WTC11 (cell line): ENCODE measurements around the gene RXRA. TPM values are rescaled to one million over a fixed set of nuclear protein-coding genes. Genes with fewer than 3 reads are reported as not detected.

Experiments used
- ATAC-seq: fragments of 200-7000 bp; cut with Tn5 transposase; 2 replicates; pipeline ENCODE4 v1.10.0; 2021; ENCODE audit warnings: mild to moderate bottlenecking, moderate library complexity
- CTCF ChIA-PET: fragments of 300-600 bp; sonication (Branson Sonifier 250); formaldehyde crosslinking; loops from one replicate; lab custom pipeline; 2021; ENCODE audit warnings: antibody characterized with exemption; lab: Charles Lee
- POLR2A ChIA-PET: fragments of 350-600 bp; sonication (Branson Sonifier 250); formaldehyde crosslinking; loops from one replicate; lab custom pipeline; 2021; ENCODE audit warnings: antibody characterized with exemption; lab: Charles Lee
- DNase-seq: peaks from one replicate; pipeline ENCODE4 v3.0.0; 2021; ENCODE audit warnings: low spot score
- H3K27ac Mint-ChIP-seq: 2 replicates; pipeline ENCODE4 v1.8.0; 2021; ENCODE audit warnings: mixed read lengths
- H3K27me3 Mint-ChIP-seq: 2 replicates; pipeline ENCODE4 v1.8.0; 2021; ENCODE audit warnings: low read depth, mild to moderate bottlenecking, moderate library complexity, mixed read lengths
- H3K36me3 Mint-ChIP-seq: 2 replicates; pipeline ENCODE4 v1.8.0; 2021; ENCODE audit warnings: mixed read lengths
- H3K4me1 Mint-ChIP-seq: 2 replicates; pipeline ENCODE4 v1.8.0; 2022; ENCODE audit warnings: mixed read lengths
- H3K4me3 Mint-ChIP-seq: 2 replicates; pipeline ENCODE4 v1.8.0; 2021; ENCODE audit warnings: mild to moderate bottlenecking, moderate library complexity, mixed read lengths
- H3K9me3 Mint-ChIP-seq: 2 replicates; pipeline ENCODE4 v1.8.0; 2021; ENCODE audit warnings: mixed read lengths
- ATF1 ChIP-seq: sonication (generic); formaldehyde crosslinking; IDR thresholded peaks from 2 replicates; pipeline ENCODE4 v1.8.1; 2023; ENCODE audit warnings: mild to moderate bottlenecking, moderate library complexity, missing genetic modification reagents
- CBFB ChIP-seq: sonication (generic); formaldehyde crosslinking; IDR thresholded peaks from 2 replicates; pipeline ENCODE4 v1.8.1; 2022; ENCODE audit warnings: mild to moderate bottlenecking, low read depth, missing genetic modification reagents
- ELF4 ChIP-seq: sonication (generic); formaldehyde crosslinking; IDR thresholded peaks from 2 replicates; pipeline ENCODE4 v1.8.1; 2022; ENCODE audit warnings: low read depth, mild to moderate bottlenecking, moderate library complexity, missing genetic modification reagents
- EMX1 ChIP-seq: fragments of 250-450 bp; sonication (Bioruptor Pico); IDR thresholded peaks from 2 replicates; pipeline ENCODE4 v1.8.0; 2021; ENCODE audit warnings: mild to moderate bottlenecking
- ESRRA ChIP-seq: sonication (generic); formaldehyde crosslinking; IDR thresholded peaks from 2 replicates; pipeline ENCODE4 v1.8.1; 2022; ENCODE audit warnings: mild to moderate bottlenecking, missing genetic modification reagents, borderline replicate concordance
- NR2C2 ChIP-seq: sonication (generic); formaldehyde crosslinking; IDR thresholded peaks from 2 replicates; pipeline ENCODE4 v1.8.0; 2022; ENCODE audit warnings: mild to moderate bottlenecking, missing genetic modification reagents
- PRRX2 ChIP-seq: fragments of 250-450 bp; sonication (Bioruptor Pico); IDR thresholded peaks from 2 replicates; pipeline ENCODE4 v1.8.0; 2021; ENCODE audit warnings: mild to moderate bottlenecking
- RELA ChIP-seq: sonication (generic); formaldehyde crosslinking; IDR thresholded peaks from 2 replicates; pipeline ENCODE4 v1.8.1; 2022; ENCODE audit warnings: missing genetic modification reagents, mild to moderate bottlenecking, borderline replicate concordance
- SMAD3 ChIP-seq: sonication (generic); formaldehyde crosslinking; IDR thresholded peaks from 2 replicates; pipeline ENCODE4 v1.8.0; 2022; ENCODE audit warnings: missing genetic modification reagents, mild to moderate bottlenecking, borderline replicate concordance
- TCF7 ChIP-seq: sonication (generic); formaldehyde crosslinking; IDR thresholded peaks from 2 replicates; pipeline ENCODE4 v1.8.0; 2022; ENCODE audit warnings: mild to moderate bottlenecking, low read depth, missing genetic modification reagents, moderate library complexity
- ZNF219 ChIP-seq: sonication (generic); formaldehyde crosslinking; IDR thresholded peaks from 2 replicates; pipeline ENCODE4 v1.8.0; 2023; ENCODE audit warnings: missing genetic modification reagents, mild to moderate bottlenecking, borderline replicate concordance
- ZNF232 ChIP-seq: sonication (generic); formaldehyde crosslinking; IDR thresholded peaks from 2 replicates; pipeline ENCODE4 v1.8.0; 2022; ENCODE audit warnings: mild to moderate bottlenecking, missing genetic modification reagents
- total RNA-seq: library from RNA; stranded (reverse); gene quantifications from 3 replicates; pipeline ENCODE4 v1.2.3, GENCODE V29; 2021
- TF ChIP-seq, protein P1 (sequence below): sonication (generic); formaldehyde crosslinking; IDR thresholded peaks from 2 replicates; pipeline ENCODE4 v1.8.1; 2023; ENCODE audit warnings: mild to moderate bottlenecking, moderate library complexity, missing genetic modification reagents
- TF ChIP-seq, protein P2 (sequence below): fragments of 250-450 bp; sonication (Bioruptor Pico); conservative IDR thresholded peaks from 2 replicates; pipeline ENCODE4 v1.9.0; 2021; ENCODE audit warnings: mild to moderate bottlenecking
- TF ChIP-seq, protein P3 (sequence below): sonication (generic); formaldehyde crosslinking; IDR thresholded peaks from 2 replicates; pipeline ENCODE4 v1.8.0; 2022; ENCODE audit warnings: missing genetic modification reagents
- TF ChIP-seq, protein P4 (sequence below): sonication (generic); formaldehyde crosslinking; IDR thresholded peaks from 2 replicates; pipeline ENCODE4 v1.8.1; 2023; ENCODE audit warnings: mild to moderate bottlenecking, missing genetic modification reagents, moderate library complexity
- TF ChIP-seq, protein P5 (sequence below): sonication (generic); formaldehyde crosslinking; IDR thresholded peaks from 2 replicates; pipeline ENCODE4 v1.8.1; 2023; ENCODE audit warnings: mild to moderate bottlenecking, missing genetic modification reagents

The RXRA gene
- total RNA-seq, 1 experiment from 2014 or later = 27.5 TPM

DNA sequence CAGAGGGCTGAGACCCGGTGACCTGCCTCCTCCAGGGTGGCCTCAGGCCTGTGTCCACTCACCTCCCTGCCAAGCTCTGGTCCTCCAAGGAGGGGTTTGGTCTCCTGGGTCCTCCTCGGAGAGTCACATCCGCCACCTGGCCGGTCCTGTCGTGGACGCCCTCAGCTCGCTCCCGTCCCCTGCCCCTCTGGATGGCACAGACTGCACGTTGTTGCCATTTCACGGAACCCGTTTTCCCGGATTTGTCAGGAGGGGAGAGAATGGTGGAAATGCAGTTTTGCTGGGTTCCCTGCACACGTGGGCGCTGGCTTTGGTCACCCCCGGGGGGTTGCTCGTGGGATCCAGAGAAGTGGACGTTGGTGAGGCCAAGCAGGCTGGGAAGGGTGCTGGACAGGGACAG lies 62.7 kb downstream of the RXRA start:
- H3K4me3 Mint-ChIP-seq = no peak overlapping the region
- no peaks in the 10 kb centered on the region for H3K27me3 Mint-ChIP-seq
- H3K27ac Mint-ChIP-seq = peak overlapping the region; percentile 49; the same call in 1 of the 2 replicates
- no peaks in the 10 kb centered on the region for H3K4me1 Mint-ChIP-seq
- no peaks in the 10 kb centered on the region for H3K36me3 Mint-ChIP-seq
- ChIA-PET CTCF (interaction anchor here (1.5 kb wide), 1 partner anchor 214 kb away, joined by 3 read pairs; no protein-coding TSS in a partner anchor), POLR2A (no interaction called here)
- DNase-seq = no peak
- TF ChIP-seq ESRRA (CRISPR knock-in tag) (no peak), ZNF232 (CRISPR knock-in tag) (no peak), PRRX2 (CRISPR knock-in tag) (no peak), EMX1 (no peak), ZNF219 (CRISPR knock-in tag) (no peak), CBFB (CRISPR knock-in tag) (no peak), SMAD3 (CRISPR knock-in tag) (no peak), NR2C2 (no peak), ELF4 (CRISPR knock-in tag) (no peak), ATF1 (CRISPR knock-in tag) (no peak), RELA (CRISPR knock-in tag) (no peak), TCF7 (CRISPR knock-in tag) (no peak)
- TF ChIP-seq, protein P1, sequence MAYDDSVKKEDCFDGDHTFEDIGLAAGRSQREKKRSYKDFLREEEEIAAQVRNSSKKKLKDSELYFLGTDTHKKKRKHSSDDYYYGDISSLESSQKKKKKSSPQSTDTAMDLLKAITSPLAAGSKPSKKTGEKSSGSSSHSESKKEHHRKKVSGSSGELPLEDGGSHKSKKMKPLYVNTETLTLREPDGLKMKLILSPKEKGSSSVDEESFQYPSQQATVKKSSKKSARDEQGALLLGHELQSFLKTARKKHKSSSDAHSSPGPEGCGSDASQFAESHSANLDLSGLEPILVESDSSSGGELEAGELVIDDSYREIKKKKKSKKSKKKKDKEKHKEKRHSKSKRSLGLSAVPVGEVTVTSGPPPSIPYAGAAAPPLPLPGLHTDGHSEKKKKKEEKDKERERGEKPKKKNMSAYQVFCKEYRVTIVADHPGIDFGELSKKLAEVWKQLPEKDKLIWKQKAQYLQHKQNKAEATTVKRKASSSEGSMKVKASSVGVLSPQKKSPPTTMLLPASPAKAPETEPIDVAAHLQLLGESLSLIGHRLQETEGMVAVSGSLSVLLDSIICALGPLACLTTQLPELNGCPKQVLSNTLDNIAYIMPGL (CRISPR knock-in tag) = no peak
- TF ChIP-seq, protein P2, sequence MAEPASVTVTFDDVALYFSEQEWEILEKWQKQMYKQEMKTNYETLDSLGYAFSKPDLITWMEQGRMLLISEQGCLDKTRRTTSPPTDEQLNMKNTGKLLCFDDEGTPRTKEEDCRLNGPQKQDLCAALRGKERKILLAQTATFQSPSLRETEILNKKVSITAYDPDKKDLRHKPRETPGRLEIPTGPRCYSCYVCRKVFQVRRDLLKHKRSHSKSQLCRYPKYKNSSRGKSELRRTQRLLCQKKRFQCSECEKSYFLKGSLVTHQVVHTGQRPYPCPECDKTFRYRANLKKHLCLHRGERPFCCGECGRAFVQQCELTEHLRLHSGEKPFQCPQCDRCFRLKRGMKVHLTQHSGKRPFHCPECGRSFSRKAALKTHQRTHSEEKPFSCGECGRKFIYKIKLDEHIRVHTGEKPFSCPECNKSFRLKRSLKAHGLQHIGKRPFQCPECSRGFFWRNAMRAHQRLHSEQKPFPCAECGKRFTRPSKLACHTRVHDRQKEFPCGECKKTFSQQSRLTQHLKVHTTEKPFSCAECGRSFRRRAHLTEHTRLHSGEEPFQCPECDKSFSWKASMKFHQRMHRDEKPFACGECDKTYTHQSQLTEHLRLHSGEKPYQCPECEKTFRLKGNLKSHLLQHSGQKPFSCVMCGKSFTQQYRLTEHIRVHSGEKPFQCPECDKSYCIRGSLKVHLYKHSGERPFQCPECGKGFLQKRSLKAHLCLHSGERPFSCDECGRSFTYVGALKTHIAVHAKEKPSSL (CRISPR knock-in tag) = no peak
- TF ChIP-seq, protein P3, sequence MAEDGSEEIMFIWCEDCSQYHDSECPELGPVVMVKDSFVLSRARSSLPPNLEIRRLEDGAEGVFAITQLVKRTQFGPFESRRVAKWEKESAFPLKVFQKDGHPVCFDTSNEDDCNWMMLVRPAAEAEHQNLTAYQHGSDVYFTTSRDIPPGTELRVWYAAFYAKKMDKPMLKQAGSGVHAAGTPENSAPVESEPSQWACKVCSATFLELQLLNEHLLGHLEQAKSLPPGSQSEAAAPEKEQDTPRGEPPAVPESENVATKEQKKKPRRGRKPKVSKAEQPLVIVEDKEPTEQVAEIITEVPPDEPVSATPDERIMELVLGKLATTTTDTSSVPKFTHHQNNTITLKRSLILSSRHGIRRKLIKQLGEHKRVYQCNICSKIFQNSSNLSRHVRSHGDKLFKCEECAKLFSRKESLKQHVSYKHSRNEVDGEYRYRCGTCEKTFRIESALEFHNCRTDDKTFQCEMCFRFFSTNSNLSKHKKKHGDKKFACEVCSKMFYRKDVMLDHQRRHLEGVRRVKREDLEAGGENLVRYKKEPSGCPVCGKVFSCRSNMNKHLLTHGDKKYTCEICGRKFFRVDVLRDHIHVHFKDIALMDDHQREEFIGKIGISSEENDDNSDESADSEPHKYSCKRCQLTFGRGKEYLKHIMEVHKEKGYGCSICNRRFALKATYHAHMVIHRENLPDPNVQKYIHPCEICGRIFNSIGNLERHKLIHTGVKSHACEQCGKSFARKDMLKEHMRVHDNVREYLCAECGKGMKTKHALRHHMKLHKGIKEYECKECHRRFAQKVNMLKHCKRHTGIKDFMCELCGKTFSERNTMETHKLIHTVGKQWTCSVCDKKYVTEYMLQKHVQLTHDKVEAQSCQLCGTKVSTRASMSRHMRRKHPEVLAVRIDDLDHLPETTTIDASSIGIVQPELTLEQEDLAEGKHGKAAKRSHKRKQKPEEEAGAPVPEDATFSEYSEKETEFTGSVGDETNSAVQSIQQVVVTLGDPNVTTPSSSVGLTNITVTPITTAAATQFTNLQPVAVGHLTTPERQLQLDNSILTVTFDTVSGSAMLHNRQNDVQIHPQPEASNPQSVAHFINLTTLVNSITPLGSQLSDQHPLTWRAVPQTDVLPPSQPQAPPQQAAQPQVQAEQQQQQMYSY = no peak
- TF ChIP-seq, protein P4, sequence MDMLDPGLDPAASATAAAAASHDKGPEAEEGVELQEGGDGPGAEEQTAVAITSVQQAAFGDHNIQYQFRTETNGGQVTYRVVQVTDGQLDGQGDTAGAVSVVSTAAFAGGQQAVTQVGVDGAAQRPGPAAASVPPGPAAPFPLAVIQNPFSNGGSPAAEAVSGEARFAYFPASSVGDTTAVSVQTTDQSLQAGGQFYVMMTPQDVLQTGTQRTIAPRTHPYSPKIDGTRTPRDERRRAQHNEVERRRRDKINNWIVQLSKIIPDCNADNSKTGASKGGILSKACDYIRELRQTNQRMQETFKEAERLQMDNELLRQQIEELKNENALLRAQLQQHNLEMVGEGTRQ (CRISPR knock-in tag) = no peak
- TF ChIP-seq, protein P5, sequence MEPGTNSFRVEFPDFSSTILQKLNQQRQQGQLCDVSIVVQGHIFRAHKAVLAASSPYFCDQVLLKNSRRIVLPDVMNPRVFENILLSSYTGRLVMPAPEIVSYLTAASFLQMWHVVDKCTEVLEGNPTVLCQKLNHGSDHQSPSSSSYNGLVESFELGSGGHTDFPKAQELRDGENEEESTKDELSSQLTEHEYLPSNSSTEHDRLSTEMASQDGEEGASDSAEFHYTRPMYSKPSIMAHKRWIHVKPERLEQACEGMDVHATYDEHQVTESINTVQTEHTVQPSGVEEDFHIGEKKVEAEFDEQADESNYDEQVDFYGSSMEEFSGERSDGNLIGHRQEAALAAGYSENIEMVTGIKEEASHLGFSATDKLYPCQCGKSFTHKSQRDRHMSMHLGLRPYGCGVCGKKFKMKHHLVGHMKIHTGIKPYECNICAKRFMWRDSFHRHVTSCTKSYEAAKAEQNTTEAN = no peak
- TF ChIP-seq, all 79 proteins: peak for 0
- H3K9me3 Mint-ChIP-seq = peaks cover 4% of the 10 kb centered on the region
- ATAC-seq = no peak
